WTC11 (cell line): ENCODE data around the gene MAMDC2. TPM values are rescaled to one million over a fixed set of nuclear protein-coding genes. Genes with fewer than 3 reads are reported as not detected.

Source experiments
- ATAC-seq: fragments of 200-7000 bp; cut with Tn5 transposase; 2 replicates; pipeline ENCODE4 v1.10.0; 2021; ENCODE audit warnings: mild to moderate bottlenecking, moderate library complexity
- CTCF ChIA-PET: fragments of 300-600 bp; sonication (Branson Sonifier 250); formaldehyde crosslinking; loops from one replicate; lab custom pipeline; 2021; ENCODE audit warnings: antibody characterized with exemption; lab: Charles Lee
- POLR2A ChIA-PET: fragments of 350-600 bp; sonication (Branson Sonifier 250); formaldehyde crosslinking; loops from one replicate; lab custom pipeline; 2021; ENCODE audit warnings: antibody characterized with exemption; lab: Charles Lee
- DNase-seq: peaks from one replicate; pipeline ENCODE4 v3.0.0; 2021; ENCODE audit warnings: low spot score
- H3K27ac Mint-ChIP-seq: 2 replicates; pipeline ENCODE4 v1.8.0; 2021; ENCODE audit warnings: mixed read lengths
- H3K27me3 Mint-ChIP-seq: 2 replicates; pipeline ENCODE4 v1.8.0; 2021; ENCODE audit warnings: low read depth, mild to moderate bottlenecking, moderate library complexity, mixed read lengths
- H3K36me3 Mint-ChIP-seq: 2 replicates; pipeline ENCODE4 v1.8.0; 2021; ENCODE audit warnings: mixed read lengths
- H3K4me1 Mint-ChIP-seq: 2 replicates; pipeline ENCODE4 v1.8.0; 2022; ENCODE audit warnings: mixed read lengths
- H3K4me3 Mint-ChIP-seq: 2 replicates; pipeline ENCODE4 v1.8.0; 2021; ENCODE audit warnings: mild to moderate bottlenecking, moderate library complexity, mixed read lengths
- H3K9me3 Mint-ChIP-seq: 2 replicates; pipeline ENCODE4 v1.8.0; 2021; ENCODE audit warnings: mixed read lengths
- ATF1 ChIP-seq: sonication (generic); formaldehyde crosslinking; IDR thresholded peaks from 2 replicates; pipeline ENCODE4 v1.8.1; 2023; ENCODE audit warnings: mild to moderate bottlenecking, moderate library complexity, missing genetic modification reagents
- CREB1 ChIP-seq: sonication (generic); formaldehyde crosslinking; IDR thresholded peaks from 2 replicates; pipeline ENCODE4 v1.8.0; 2023; ENCODE audit warnings: mild to moderate bottlenecking, missing genetic modification reagents
- E2F1 ChIP-seq: sonication (generic); formaldehyde crosslinking; IDR thresholded peaks from 2 replicates; pipeline ENCODE4 v1.8.0; 2022; ENCODE audit warnings: mild to moderate bottlenecking, missing genetic modification reagents
- ELF4 ChIP-seq: sonication (generic); formaldehyde crosslinking; IDR thresholded peaks from 2 replicates; pipeline ENCODE4 v1.8.1; 2022; ENCODE audit warnings: low read depth, mild to moderate bottlenecking, moderate library complexity, missing genetic modification reagents
- ETV6 ChIP-seq: sonication (generic); formaldehyde crosslinking; IDR thresholded peaks from 2 replicates; pipeline ENCODE4 v1.8.1; 2022; ENCODE audit warnings: mild to moderate bottlenecking, missing genetic modification reagents
- FOXJ3 ChIP-seq: sonication (generic); formaldehyde crosslinking; IDR thresholded peaks from 2 replicates; pipeline ENCODE4 v1.9.0; 2021; ENCODE audit warnings: missing genetic modification reagents, mild to moderate bottlenecking, borderline replicate concordance
- FOXP4 ChIP-seq: sonication (generic); formaldehyde crosslinking; IDR thresholded peaks from 2 replicates; pipeline ENCODE4 v1.8.0; 2022; ENCODE audit warnings: mild to moderate bottlenecking, missing genetic modification reagents
- GTF2I ChIP-seq: fragments of 250-450 bp; sonication (Bioruptor Pico); conservative IDR thresholded peaks from 2 replicates; pipeline ENCODE4 v1.4.0; 2021; ENCODE audit warnings: mild to moderate bottlenecking
- KAT7 ChIP-seq: sonication (generic); formaldehyde crosslinking; IDR thresholded peaks from 2 replicates; pipeline ENCODE4 v1.8.1; 2023; ENCODE audit warnings: missing genetic modification reagents, mild to moderate bottlenecking, borderline replicate concordance
- MAX ChIP-seq: sonication (generic); formaldehyde crosslinking; IDR thresholded peaks from 2 replicates; pipeline ENCODE4 v1.8.0; 2022; ENCODE audit warnings: mild to moderate bottlenecking, missing genetic modification reagents
- MYBL2 ChIP-seq: sonication (generic); formaldehyde crosslinking; IDR thresholded peaks from 2 replicates; pipeline ENCODE4 v1.8.1; 2023; ENCODE audit warnings: mild to moderate bottlenecking, moderate library complexity, missing genetic modification reagents
- NR1H2 ChIP-seq: sonication (generic); formaldehyde crosslinking; IDR thresholded peaks from 2 replicates; pipeline ENCODE4 v1.9.0; 2021; ENCODE audit warnings: mild to moderate bottlenecking, moderate library complexity, missing genetic modification reagents
- OVOL2 ChIP-seq: fragments of 250-450 bp; sonication (Bioruptor Pico); IDR thresholded peaks from 2 replicates; pipeline ENCODE4 v1.9.0; 2021; ENCODE audit warnings: mild to moderate bottlenecking, borderline replicate concordance
- PRDM15 ChIP-seq: sonication (generic); formaldehyde crosslinking; IDR thresholded peaks from 2 replicates; pipeline ENCODE4 v1.8.0; 2022; ENCODE audit warnings: missing genetic modification reagents
- SOX15 ChIP-seq: fragments of 250-450 bp; sonication (Bioruptor Pico); IDR thresholded peaks from 2 replicates; pipeline ENCODE4 v1.9.0; 2021; ENCODE audit warnings: mild to moderate bottlenecking
- ZNF425 ChIP-seq: fragments of 250-450 bp; sonication (Bioruptor Pico); conservative IDR thresholded peaks from 2 replicates; pipeline ENCODE4 v1.9.0; 2021; ENCODE audit warnings: mild to moderate bottlenecking
- total RNA-seq: library from RNA; stranded (reverse); gene quantifications from 3 replicates; pipeline ENCODE4 v1.2.3, GENCODE V29; 2021
- TF ChIP-seq, protein P1 (sequence below): sonication (generic); formaldehyde crosslinking; IDR thresholded peaks from 2 replicates; pipeline ENCODE4 v1.8.0; 2023; ENCODE audit warnings: mild to moderate bottlenecking, missing genetic modification reagents
- TF ChIP-seq, protein P2 (sequence below): fragments of 250-450 bp; sonication (Bioruptor Pico); IDR thresholded peaks from 2 replicates; pipeline ENCODE4 v1.8.0; 2021; ENCODE audit warnings: mild to moderate bottlenecking
- TF ChIP-seq, protein P3 (sequence below): sonication (generic); formaldehyde crosslinking; IDR thresholded peaks from 2 replicates; pipeline ENCODE4 v1.8.1; 2022; ENCODE audit warnings: mild to moderate bottlenecking, moderate library complexity, missing genetic modification reagents

MAMDC2 gene
- total RNA-seq, 1 experiment from 2014 or later: 6.0 TPM

- TF ChIP-seq FOXP4 (CRISPR knock-in tag): no peak
- TF ChIP-seq PRDM15 (CRISPR knock-in tag): no peak
- no peak for TF ChIP-seq E2F1 (CRISPR knock-in tag)
- no peak for TF ChIP-seq GTF2I (CRISPR knock-in tag)
These were observed 61.5 kb downstream of the MAMDC2 start (continued) for GRCh38 chr9:70105147-70105546.

DNA sequence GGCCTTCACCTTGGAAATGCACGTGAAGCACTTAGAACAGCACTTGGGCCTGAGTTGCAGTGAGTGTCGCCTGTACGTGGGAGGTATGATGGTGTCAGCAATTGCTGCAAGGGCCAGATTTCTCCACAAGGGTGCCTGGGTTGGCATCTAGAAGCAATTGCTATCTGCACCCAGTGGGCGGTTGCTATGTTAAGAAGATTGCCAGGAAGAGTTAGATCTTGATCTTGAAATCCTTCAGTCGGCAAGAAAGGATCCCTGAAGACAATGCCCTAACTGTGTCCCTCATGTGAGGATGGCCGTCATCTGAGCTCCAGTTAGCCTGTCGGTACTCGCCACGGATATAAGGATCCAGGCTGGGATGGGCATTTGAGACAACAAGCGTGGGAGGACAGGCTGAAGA, 62.9 kb downstream of the MAMDC2 start:
- POLR2A ChIA-PET: no interaction called here

GRCh38 chr9:70107558-70107957, 63.9 kb downstream of the MAMDC2 start:
- DNase-seq (no peak), ATAC-seq (no peak)
- 0 out of 2 replicates have a peak, but pooled peaks cover 3% of the 10 kb centered on the region for H3K9me3 Mint-ChIP-seq
- no peaks in the 10 kb centered on the region; the same call in 1 of the 2 replicates for H3K36me3 Mint-ChIP-seq
- no peak overlapping the region for H3K4me3 Mint-ChIP-seq
- ChIA-PET POLR2A (no interaction called here), CTCF (interaction anchor here (1.2 to 8.3 kb wide), 2 partner anchors 29 to 135 kb away, joined by 3 to 220 read pairs; no protein-coding TSS in a partner anchor)
- no peak overlapping the region for H3K27ac Mint-ChIP-seq
- H3K4me1 Mint-ChIP-seq: peaks cover 11% of the 10 kb centered on the region
- no peaks in the 10 kb centered on the region for H3K27me3 Mint-ChIP-seq
- TF ChIP-seq, protein P1, sequence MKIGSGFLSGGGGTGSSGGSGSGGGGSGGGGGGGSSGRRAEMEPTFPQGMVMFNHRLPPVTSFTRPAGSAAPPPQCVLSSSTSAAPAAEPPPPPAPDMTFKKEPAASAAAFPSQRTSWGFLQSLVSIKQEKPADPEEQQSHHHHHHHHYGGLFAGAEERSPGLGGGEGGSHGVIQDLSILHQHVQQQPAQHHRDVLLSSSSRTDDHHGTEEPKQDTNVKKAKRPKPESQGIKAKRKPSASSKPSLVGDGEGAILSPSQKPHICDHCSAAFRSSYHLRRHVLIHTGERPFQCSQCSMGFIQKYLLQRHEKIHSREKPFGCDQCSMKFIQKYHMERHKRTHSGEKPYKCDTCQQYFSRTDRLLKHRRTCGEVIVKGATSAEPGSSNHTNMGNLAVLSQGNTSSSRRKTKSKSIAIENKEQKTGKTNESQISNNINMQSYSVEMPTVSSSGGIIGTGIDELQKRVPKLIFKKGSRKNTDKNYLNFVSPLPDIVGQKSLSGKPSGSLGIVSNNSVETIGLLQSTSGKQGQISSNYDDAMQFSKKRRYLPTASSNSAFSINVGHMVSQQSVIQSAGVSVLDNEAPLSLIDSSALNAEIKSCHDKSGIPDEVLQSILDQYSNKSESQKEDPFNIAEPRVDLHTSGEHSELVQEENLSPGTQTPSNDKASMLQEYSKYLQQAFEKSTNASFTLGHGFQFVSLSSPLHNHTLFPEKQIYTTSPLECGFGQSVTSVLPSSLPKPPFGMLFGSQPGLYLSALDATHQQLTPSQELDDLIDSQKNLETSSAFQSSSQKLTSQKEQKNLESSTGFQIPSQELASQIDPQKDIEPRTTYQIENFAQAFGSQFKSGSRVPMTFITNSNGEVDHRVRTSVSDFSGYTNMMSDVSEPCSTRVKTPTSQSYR (CRISPR knock-in tag): no peak
- TF ChIP-seq NR1H2 (no peak), ZNF425 (no peak), ELF4 (CRISPR knock-in tag) (no peak), ETV6 (CRISPR knock-in tag) (no peak), FOXJ3 (CRISPR knock-in tag) (no peak), CREB1 (no peak), SOX15 (CRISPR knock-in tag) (no peak), MYBL2 (CRISPR knock-in tag) (no peak)

More for the DNA sequence above, 62.9 kb downstream of the MAMDC2 start:
- Mint-ChIP-seq H3K9me3 (0 out of 2 replicates have a peak, but pooled peaks cover 3% of the 10 kb centered on the region), H3K27me3 (no peaks in the 10 kb centered on the region), H3K36me3 (no peaks in the 10 kb centered on the region)
- TF ChIP-seq, protein P2, sequence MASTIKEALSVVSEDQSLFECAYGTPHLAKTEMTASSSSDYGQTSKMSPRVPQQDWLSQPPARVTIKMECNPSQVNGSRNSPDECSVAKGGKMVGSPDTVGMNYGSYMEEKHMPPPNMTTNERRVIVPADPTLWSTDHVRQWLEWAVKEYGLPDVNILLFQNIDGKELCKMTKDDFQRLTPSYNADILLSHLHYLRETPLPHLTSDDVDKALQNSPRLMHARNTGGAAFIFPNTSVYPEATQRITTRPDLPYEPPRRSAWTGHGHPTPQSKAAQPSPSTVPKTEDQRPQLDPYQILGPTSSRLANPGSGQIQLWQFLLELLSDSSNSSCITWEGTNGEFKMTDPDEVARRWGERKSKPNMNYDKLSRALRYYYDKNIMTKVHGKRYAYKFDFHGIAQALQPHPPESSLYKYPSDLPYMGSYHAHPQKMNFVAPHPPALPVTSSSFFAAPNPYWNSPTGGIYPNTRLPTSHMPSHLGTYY (CRISPR knock-in tag): no peak
- TF ChIP-seq KAT7 (CRISPR knock-in tag) (no peak), OVOL2 (no peak), MYBL2 (CRISPR knock-in tag) (no peak), ATF1 (no peak), MAX (no peak), NR1H2 (no peak)
- TF ChIP-seq, protein P3, sequence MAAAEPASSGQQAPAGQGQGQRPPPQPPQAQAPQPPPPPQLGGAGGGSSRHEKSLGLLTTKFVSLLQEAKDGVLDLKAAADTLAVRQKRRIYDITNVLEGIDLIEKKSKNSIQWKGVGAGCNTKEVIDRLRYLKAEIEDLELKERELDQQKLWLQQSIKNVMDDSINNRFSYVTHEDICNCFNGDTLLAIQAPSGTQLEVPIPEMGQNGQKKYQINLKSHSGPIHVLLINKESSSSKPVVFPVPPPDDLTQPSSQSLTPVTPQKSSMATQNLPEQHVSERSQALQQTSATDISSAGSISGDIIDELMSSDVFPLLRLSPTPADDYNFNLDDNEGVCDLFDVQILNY (CRISPR knock-in tag): no peak
- TF ChIP-seq, all 79 proteins: peak for 0
- peaks cover 9% of the 10 kb centered on the region for H3K4me1 Mint-ChIP-seq
- H3K27ac Mint-ChIP-seq: no peak overlapping the region
- H3K4me3 Mint-ChIP-seq: no peak overlapping the region
- CTCF ChIA-PET: no interaction called here
- DNase-seq (no peak), ATAC-seq (no peak)
